NCI-H1930 (cell line): ENCODE measurements around the gene LANCL3.
"Not testable (repeated sequence)": the region's sequence is repeated elsewhere in the genome, so short reads cannot be mapped to it uniquely, and the experiment has no call there.

ENCODE experiments used
- DNase-seq, 2 experiments: peaks; one replicate each; lab custom pipeline; 2025; lab: John Stamatoyannopoulos, UW

LANCL3 gene

DNA sequence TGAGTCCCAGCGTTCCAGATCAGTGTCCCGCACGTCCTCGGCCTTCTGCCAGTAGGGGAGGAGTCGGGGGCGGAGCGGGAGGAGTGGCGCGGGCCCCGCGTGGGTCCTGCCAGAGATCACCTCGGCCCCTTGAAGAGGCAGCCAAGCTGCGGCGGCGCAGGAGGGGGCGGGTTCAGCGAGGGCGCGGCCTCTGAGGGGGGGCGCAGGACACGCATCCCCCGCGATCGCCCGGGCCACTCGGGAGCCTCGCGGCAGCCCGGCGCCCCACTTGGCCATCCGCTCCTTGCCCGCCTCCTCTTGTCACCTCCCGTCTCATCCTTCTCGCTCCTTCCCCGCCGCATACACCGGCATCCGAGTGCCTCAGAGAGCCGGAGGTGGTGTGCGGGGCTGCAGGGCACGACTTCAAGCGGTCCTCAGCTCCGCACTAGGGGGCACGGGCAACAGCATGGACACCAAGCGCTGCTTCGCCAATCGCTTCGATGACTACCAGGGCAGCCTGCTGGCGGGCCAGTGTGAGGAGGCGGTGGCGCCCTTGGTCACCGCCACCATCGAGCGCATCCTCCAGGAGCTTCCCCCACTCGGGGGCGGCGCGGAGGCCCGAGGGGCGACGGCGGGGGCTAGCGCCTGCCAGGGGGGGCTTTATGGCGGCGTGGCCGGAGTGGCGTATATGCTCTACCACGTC lies at the start of gene LANCL3:
Gene LANCL3 (plus strand): TSS at position 236 of the 682 bp plus-strand sequence. CDS start 210 bp downstream, at position 446.
- DNase-seq: peak in 1 of 2 experiments; percentile 1

DNA sequence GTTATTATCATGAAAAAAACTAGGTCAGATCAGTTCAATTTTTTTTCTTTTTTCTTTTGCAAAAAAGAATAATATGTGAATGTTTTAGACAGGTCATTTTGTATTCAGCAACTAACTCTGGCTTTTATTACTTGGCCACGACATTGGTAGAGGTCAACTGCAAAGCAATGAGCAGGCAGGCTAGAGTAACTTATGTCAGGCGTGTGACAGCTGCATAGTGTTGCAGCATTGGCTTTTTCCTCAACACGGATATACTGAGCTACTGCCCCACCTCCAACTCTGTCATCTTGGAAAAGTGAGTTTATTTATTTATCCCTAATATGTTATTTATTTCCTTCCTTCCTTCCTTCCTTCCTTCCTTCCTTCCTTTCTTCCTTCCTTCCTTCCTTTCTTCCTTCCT lies 47.8 kb upstream of the LANCL3 start:
- DNase-seq: not testable (repeated sequence)

DNA sequence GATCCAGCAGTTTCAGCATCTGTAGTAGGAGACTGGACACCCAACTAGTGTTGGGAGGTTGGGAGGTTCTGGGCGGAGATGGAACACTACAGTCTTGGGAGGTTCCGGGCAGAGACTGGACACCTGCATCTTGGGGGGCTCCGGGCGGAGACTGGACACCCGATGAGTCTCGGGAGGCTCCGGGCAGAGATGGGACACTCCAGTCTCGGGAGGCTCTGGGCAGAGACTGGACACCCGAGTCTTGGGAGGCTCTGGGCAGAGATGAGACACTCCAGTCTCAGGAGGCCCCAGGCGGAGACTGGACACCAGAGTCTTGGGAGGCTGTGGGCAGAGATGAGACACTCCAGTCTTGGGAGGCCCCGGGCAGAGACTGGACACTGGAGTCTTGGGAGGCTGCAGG lies 29.5 kb upstream of the LANCL3 start:
- DNase-seq: no peak

- DNase-seq: no peak
Measured at GRCh38 chrX:37542791-37543190, 28.7 kb upstream of the LANCL3 start.

GRCh38 chrX:37543324-37543723 lies 28.1 kb upstream of the LANCL3 start:
- no peak for DNase-seq

- DNase-seq: not testable (repeated sequence)
Measured at GRCh38 chrX:37544531-37544930, 26.9 kb upstream of the LANCL3 start.

GRCh38 chrX:37545066-37545465 lies 26.4 kb upstream of the LANCL3 start:
- no peak for DNase-seq

- DNase-seq: not testable (repeated sequence)
Measured at GRCh38 chrX:37549619-37550018, 21.8 kb upstream of the LANCL3 start.

GRCh38 chrX:37553476-37553875 lies 18.0 kb upstream of the LANCL3 start:
- no peak for DNase-seq

- not testable (repeated sequence) for DNase-seq
Measured at GRCh38 chrX:37565254-37565653, 6.2 kb upstream of the LANCL3 start.

DNA sequence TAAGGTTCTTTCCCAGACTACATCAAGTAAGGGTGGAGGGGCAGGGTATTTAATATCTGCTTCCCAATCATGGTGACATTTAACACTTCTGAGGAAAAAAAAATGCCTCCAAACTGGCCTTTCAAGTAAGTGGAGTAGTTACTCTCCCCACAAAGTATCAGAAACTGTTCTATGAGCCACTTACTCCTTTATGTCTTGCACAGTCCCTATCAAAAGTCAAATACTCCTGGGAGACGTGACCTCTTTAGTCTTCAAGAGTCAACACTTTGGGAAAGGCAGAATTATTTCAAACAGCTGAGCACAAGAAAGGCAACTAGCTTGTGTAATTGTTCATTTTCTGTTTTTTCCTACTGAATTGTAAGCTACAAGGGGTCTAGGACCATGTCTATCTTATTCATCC lies 1.1 kb upstream of the LANCL3 start:
- not testable (repeated sequence) for DNase-seq

DNA sequence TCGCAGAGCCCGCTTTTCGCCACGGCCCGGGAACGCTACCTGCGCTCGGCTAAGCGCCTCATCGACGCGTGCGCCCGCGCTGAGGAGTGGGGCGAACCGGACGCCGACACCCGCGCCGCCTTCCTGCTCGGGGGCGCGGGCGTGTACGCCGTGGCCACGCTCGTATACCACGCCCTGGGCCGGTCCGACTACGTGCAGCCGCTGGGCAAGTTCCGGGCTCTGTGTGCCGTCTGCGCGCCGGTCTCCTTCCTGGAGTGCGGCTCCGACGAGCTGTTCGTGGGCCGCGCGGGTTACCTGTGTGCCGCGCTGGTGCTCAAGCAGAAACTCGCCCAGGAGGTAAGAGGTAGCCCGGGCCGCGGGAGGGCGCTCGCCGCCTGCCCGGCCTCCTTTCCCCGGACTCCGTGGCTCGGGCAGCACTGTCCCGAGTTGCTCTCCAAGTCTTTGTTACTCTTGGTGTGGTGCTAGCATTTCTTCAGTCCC lies 687 bp downstream of the LANCL3 start:
- DNase-seq: peak in 1 of 2 experiments; percentile 2

DNA sequence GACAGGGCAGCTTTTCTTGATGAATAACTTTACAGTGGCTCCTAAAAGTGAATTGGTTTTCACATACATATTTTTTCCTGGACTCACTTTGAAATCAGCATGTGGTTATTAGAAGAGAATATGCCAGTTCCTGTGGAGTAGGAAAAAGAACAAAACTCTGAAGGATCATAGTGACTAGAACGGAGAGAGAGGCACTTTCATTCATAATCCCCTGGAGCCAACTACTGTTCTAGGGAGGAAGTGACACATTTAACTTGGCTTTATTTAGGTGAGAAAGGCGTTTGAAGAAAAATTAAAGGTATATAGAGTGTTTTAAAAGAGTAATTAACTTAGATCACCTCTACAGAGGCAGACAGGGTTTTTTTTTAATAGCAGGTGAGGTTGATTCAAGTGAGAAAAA lies 1.7 kb downstream of the LANCL3 start:
- DNase-seq: not testable (repeated sequence)

- DNase-seq: no peak
Measured at GRCh38 chrX:37578045-37578444, 6.6 kb downstream of the LANCL3 start.

- DNase-seq: no peak
Measured at GRCh38 chrX:37580080-37580479, 8.6 kb downstream of the LANCL3 start.

GRCh38 chrX:37587337-37587736 lies 15.9 kb downstream of the LANCL3 start:
- not testable (repeated sequence) for DNase-seq

DNA sequence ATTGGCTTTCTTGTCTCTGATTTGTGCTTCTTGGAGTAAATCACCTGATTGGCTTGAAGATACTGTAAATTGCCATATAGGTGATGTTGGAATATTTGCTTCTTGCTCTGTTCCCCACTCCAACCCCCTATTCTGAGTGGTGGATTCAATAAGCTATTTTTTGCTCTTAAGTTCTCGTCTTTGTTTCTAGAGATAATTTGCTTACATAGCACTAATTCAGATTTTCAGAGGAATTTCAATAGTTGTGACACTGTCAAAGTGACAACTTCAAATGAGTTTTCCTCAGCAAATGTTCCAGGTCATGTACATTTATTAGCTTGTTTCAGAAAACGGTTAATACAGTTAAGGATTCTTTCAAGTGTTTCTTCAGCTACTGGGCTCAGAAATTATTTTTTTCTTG lies 18.6 kb downstream of the LANCL3 start:
- no peak for DNase-seq

- peak in 1 of 2 experiments; percentile 2 for DNase-seq
Measured at GRCh38 chrX:37594755-37595382, 23.4 kb downstream of the LANCL3 start.

DNA sequence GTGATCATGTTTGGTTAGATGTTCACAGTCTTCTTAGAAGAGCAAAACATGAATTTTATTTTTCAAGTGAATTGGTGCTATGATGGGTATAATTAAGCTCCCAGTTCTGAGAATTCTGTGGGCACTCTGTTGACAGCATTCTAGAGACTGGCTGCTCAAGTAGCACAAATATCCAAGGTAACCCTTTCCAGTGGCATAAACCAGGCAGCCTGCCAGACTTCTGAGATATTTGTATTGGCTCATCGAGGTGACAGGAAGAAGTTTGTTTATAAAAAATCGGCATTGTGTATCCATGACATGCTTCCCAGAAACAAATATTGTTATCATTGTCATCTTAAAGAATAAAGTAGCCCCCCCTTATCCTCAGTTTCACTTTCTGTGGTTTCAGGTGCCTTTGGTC lies 28.3 kb downstream of the LANCL3 start:
- no peak for DNase-seq

DNA sequence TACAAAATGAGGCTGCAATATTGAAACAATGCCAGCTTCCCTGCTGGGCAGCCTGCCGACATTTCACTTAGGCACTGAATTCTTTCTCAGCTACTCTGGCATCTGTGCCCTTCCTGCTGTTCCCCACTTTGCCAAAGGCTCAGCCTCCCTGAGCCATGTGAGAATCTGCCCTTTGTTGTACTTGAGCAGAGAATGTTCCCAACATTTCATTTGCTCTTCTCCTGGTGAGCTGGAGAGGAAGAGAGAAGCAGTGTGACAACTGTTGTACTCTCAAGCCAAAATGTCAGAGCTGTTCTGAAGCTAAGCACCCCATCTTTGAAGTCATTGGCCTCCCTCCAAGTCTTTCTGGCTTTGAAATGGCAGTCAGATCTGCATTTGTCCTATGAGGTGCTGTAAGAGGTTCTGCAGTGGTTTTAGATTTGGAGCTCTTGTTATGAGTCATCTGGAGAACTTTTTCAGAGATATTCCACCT lies 32.5 kb downstream of the LANCL3 start:
- no peak for DNase-seq

DNA sequence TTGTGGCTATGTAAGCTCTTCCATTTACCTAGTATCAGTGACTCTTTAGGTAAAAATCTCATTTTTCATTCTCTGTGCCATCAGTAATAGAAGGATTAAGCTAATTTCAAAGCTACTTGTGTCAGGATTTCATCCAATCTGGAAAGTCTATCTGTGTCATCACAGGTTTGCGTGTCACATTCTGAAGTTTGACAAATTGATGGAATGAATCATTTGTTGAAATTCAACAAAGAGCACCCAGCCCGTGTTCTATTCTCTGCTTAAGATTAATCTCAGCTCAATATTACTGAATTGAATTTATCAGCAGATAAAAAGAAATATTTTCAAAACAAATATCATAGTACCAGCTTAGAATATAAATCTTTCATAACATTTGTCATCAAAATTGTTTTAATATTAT lies 35.8 kb downstream of the LANCL3 start:
- no peak for DNase-seq

DNA sequence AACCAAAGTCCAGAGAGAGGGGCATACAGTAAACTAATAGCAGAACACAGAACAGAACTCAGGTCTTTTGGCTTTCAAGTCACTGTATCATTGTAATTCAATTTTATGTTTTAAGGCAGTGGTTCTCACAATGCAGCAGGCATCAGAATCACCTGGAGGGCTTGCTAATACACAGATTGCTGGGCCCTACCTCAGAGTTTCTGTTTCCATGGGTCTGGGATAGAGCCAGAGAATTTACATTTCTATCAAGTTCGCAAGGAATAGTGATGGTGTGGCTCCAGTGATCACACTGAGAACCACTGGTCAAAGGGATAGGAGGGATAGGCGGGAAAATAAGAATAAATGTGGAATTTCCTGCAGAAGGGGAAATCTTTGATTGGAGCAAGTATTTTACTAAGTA lies 36.7 kb downstream of the LANCL3 start:
- no peak for DNase-seq

DNA sequence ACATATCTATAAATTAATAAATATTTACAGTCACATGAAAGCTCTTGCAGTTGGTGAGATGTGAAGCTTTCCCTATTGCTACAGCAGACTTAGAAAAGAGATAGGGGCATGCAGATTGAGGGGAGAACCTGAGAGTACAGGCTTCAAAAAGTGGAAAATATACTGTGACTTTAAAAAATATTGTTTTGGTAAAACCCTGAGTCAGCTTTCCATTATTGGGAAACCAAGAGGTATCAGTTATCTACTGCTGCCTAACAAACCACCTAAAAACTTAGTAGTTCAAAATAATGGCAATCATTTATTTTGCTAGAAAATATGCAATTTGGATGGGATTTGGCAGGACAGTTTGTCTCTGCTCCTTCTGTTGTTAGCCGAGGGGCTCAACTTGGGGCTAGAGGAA lies 38.3 kb downstream of the LANCL3 start:
- DNase-seq: no peak
